C4-2B (cell line): ENCODE results near the gene QSOX1.

Source experiments
- H3K27ac ChIP-seq: fragments of 450-650 bp; 2 replicates; pipeline ENCODE4 v1.5.1; 2017
- CTCF ChIP-seq: fragments of 450-650 bp; conservative IDR thresholded peaks from 2 replicates; pipeline ENCODE4 v1.5.1; 2017; ENCODE audit warnings: mild to moderate bottlenecking
- ZFX ChIP-seq: fragments of 450-650 bp; IDR thresholded peaks from 2 replicates; pipeline ENCODE4 v1.6.1; 2017

QSOX1 gene

GRCh38 chr1:180184041-180184440 lies 29.4 kb downstream of the QSOX1 start:
- TF ChIP-seq CTCF (no peak), ZFX (no peak)
- H3K27ac ChIP-seq = no peak overlapping the region

- no peak overlapping the region for H3K27ac ChIP-seq
- TF ChIP-seq CTCF (no peak), ZFX (no peak)
These were observed 30.6 kb downstream of the QSOX1 start for GRCh38 chr1:180185281-180185680.

GRCh38 chr1:180185971-180186645 lies 31.4 kb downstream of the QSOX1 start:
- H3K27ac ChIP-seq = no peak overlapping the region
- TF ChIP-seq ZFX = no peak
- TF ChIP-seq CTCF = no peak

- no peak overlapping the region for H3K27ac ChIP-seq
- no peak for TF ChIP-seq ZFX
- no peak for TF ChIP-seq CTCF
These were observed 32.2 kb downstream of the QSOX1 start for GRCh38 chr1:180186831-180187230.

GRCh38 chr1:180187626-180188025 lies 33.0 kb downstream of the QSOX1 start:
- TF ChIP-seq CTCF (no peak), ZFX (no peak)
- H3K27ac ChIP-seq = no peak overlapping the region

GRCh38 chr1:180188091-180188506 lies 33.4 kb downstream of the QSOX1 start:
- no peak overlapping the region for H3K27ac ChIP-seq
- TF ChIP-seq CTCF (peak; percentile 92), ZFX (no peak)

- TF ChIP-seq CTCF = no peak
- no peak for TF ChIP-seq ZFX
- H3K27ac ChIP-seq = no peak overlapping the region
These were observed 34.1 kb downstream of the QSOX1 start for GRCh38 chr1:180188684-180189175.
